Measurements from ENCODE around the gene P3H2.

DNA sequence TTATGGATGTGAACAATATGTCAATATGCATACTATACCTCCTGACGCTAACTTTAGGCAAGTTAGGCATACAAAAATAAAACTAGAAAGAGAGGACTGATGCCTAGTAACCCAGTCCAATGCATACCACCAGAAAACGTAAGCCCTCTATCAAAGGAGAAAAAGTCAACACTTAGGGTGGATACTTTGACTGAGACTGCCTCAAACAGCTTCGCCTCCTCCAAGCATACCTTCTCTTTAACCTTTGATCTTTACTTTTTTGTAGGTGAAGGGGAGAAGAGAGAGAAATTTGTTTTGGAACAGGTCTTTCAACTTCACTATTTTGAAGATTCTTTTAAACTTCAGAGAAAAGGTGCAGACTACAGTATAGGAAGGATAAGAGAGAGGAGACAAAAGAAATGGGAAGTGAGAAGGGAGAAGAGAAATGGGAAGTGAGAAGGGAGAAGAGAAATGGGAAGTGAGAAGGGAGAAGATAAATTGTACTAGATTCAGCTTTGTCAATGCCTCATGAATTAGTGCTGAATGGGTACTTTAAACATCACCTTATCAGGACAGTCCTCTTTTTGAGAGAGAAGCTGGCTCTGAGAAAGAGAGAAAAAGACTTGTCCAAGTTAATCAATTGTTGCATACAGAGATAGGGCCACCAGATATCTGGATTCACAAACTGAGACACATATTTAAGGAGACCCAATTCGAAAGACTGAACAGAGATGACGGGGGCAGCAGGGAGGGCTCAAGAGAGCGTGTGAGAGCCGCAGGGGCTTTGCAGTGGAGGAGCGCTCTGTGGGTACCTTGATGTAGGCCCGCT is 1.0 kb downstream of the P3H2 start:
- TF ChIP-seq EZH2 (IDR thresholded peaks at IDR 0.05; ENCODE audit: insufficient read depth, poor library complexity, severe bottlenecking) (no peak), EZH2phosphoT487 (IDR thresholded peaks at IDR 0.05; ENCODE audit: insufficient read depth, low read depth) (no peak)
